Stomach (tissue), 9 donors: ENCODE results near the gene PRR23E. TPM values are rescaled to one million over a fixed set of nuclear protein-coding genes. Genes with fewer than 3 reads are reported as not detected.

ENCODE experiments used
- DNase-seq, 2 donors: peaks; one replicate each; pipeline versions ENCODE4 v3.0.0 to v3.0.0-alpha.2; 2013 to 2019
- H3K27ac ChIP-seq, 5 donors: fragments of 200-600 bp in 4 of 5; sonication (generic) in 4 of 5; one replicate each; pipeline ENCODE4 v1.5.1; 2013 to 2019; ENCODE audit warnings: mild to moderate bottlenecking in 1 of 5, moderate library complexity in 1 of 5
- H3K27me3 ChIP-seq, 3 donors: fragments of 200-600 bp; sonication (generic); one replicate each; pipeline ENCODE4 v1.5.1; 2017 to 2019; ENCODE audit warnings: mixed run types in 1 of 3
- H3K36me3 ChIP-seq, 4 donors: fragments of 200-600 bp; sonication (generic); 1 replicate in 3 of 4; 2 replicates in 1 of 4; pipeline ENCODE4 v1.5.1; 2016 to 2019
- H3K4me1 ChIP-seq, 4 donors: fragments of 200-600 bp; sonication (generic); one replicate each; pipeline ENCODE4 v1.5.1; 2016 to 2019
- H3K4me3 ChIP-seq, 4 donors: fragments of 200-600 bp; sonication (generic) in 3 of 4; one replicate each; pipeline ENCODE4 v1.5.1; 2016 to 2019; ENCODE audit warnings: mild to moderate bottlenecking in 1 of 4
- H3K9me3 ChIP-seq, 4 donors: fragments of 200-600 bp; sonication (generic); one replicate each; pipeline ENCODE4 v1.5.1; 2016 to 2019
- CTCF ChIP-seq, 7 experiments: fragments of 450-650 bp in 4 of 7; fragments of 200-600 bp in 3 of 7; sonication (generic) in 3 of 7; IDR thresholded peaks; one replicate each; pipeline ENCODE4 v1.5.1; 2016 to 2019; ENCODE audit warnings: antibody characterized with exemption in 7 of 7, control low read depth in 2 of 7, mild to moderate bottlenecking in 1 of 7
- EP300 ChIP-seq: sonication (generic); formaldehyde crosslinking; IDR thresholded peaks from one replicate; pipeline ENCODE4 v1.6.1; 2017; ENCODE audit warnings: antibody characterized with exemption
- POLR2A ChIP-seq, 4 donors: fragments of 450-650 bp; IDR thresholded peaks; one replicate each; pipeline ENCODE4 v1.6.1; 2016; ENCODE audit warnings: antibody characterized with exemption in 4 of 4, control low read depth in 2 of 4, mild to moderate bottlenecking in 1 of 4, moderate library complexity in 1 of 4
- POLR2AphosphoS5 ChIP-seq, 3 donors: sonication (generic); formaldehyde crosslinking; IDR thresholded peaks; one replicate each; pipeline ENCODE4 v1.6.1; 2016; ENCODE audit warnings: antibody characterized with exemption in 3 of 3
- WGBS, 5 donors: extraction: QIAGEN DNeasy Blood & Tissue Kit in 3 of 5; methylation state at CpG; one replicate each; pipeline versions ENCODE4 v1.1.5 to v1.1.7; 2013 to 2018; 5-methylcytosine and 5-hydroxymethylcytosine counted together
- intact Hi-C: fragments of 100-400 bp; cut with DNase I; formaldehyde crosslinking; loops from one replicate; pipeline ENCODE4 v1.15.1; 2023; ENCODE audit warnings: low total_unique reads
- polyA plus RNA-seq, 3 donors: library from polyadenylated mRNA; stranded (reverse); fragments of 200-250 nt; gene quantifications; one replicate each; pipeline ENCODE4 v1.2.3, GENCODE V29; 2013
- total RNA-seq, 5 donors: library from RNA; depleted of rRNA; stranded (reverse); fragments of >200 nt; gene quantifications; one replicate each; pipeline versions ENCODE4 v1.1.0 to v1.2.3, GENCODE V29; 2014 to 2016
- donor health status: healthy with polysubstance abuse.
- donor health status: Bipolar disorder and iron deficiency.
- donor health status: healthy.

PRR23E gene
- total and polyA plus RNA-seq, 8 donors = not detected

DNA sequence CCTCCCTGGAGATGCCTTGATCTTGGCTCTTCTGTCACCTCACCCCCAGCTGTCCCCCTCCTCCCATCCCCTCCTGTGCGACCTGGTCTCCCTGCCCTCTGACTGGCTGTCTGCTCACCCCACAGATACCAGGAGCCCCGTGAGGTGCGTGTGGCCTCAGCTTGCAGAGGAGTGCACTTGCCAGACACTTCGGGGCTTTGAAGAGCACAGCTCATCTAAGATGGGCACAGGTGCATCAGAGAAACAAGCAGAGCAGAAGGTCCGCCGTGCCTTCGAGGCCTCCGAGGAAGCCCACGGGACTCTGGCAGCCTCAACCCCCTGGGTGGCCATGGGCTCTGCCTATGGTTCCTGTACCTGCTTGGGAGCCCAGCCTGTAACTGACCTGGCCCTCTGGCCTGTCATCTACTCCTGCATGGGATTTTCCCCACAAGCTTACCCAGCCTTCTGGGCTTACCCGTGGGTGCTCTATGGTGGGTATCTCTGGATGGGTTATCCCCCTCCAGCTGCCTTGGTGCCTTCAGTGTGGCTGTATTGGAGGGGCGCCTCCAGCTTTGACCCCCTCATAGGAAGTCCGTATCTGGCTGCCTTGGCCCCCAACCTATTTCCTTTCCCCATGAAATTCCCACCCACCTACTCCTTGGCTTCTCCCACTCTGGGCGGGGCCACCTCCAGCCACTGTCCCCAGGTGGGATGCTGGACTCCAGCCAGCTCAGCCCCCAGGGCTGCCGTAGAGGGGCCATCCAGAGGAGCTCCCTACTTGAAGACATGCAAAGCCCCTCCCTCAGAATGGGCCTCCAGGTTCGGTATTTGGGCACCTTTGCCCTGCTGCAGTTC lies 3.8 kb downstream of the PRR23E start:
- Histone ChIP-seq H3K4me1 (peaks cover 0 to 4% (median 0%) of the 10 kb centered on the region in 4 donors), H3K9me3 (peaks cover 0 to 5% (median 1%) of the 10 kb centered on the region in 4 donors), H3K27me3 (peaks cover 0 to 35% (median 4%) of the 10 kb centered on the region in 3 donors), H3K36me3 (no peaks in the 10 kb centered on the region), H3K4me3 (no peak overlapping the region), H3K27ac (no peak overlapping the region)
- intact Hi-C loops = no loop called here
- WGBS, 5 donors = 70 to 81% (median 75%) methylated on average over 7 to 15 of the region's 15 CpGs
- peak in 1 of 2 donors; percentile 22 for DNase-seq
- TF ChIP-seq POLR2AphosphoS5 (IDR thresholded peaks at IDR 0.05) (no peak), CTCF (IDR thresholded peaks at IDR 0.05) (no peak), EP300 (no peak), POLR2A (IDR thresholded peaks at IDR 0.05) (no peak)

- WGBS, 5 donors = 47 to 55% (median 51%) methylated on average over 14 of the region's 14 CpGs
- peaks cover 0 to 35% (median 6%) of the 10 kb centered on the region in 3 donors for H3K27me3 ChIP-seq
- H3K27ac ChIP-seq = no peak overlapping the region
- peak in 1 of 2 donors; percentile 18 for DNase-seq
- no peaks in the 10 kb centered on the region for H3K36me3 ChIP-seq
- peaks cover 0 to 8% (median 2%) of the 10 kb centered on the region in 4 donors for H3K9me3 ChIP-seq
- peaks cover 0 to 4% (median 0%) of the 10 kb centered on the region in 4 donors for H3K4me1 ChIP-seq
- TF ChIP-seq EP300 (no peak), POLR2AphosphoS5 (IDR thresholded peaks at IDR 0.05) (no peak), POLR2A (IDR thresholded peaks at IDR 0.05) (no peak), CTCF (IDR thresholded peaks at IDR 0.05) (no peak)
- no peak overlapping the region for H3K4me3 ChIP-seq
- intact Hi-C loops = no loop called here
Observed at GRCh38 chr3:127197300-127198189, 4.6 kb downstream of the PRR23E start.

- H3K4me3 ChIP-seq = no peak overlapping the region
- WGBS, 5 donors = 69 to 81% (median 71%) methylated on average over 6 of the region's 6 CpGs
- no peak for TF ChIP-seq POLR2A (IDR thresholded peaks at IDR 0.05)
- TF ChIP-seq POLR2AphosphoS5 (IDR thresholded peaks at IDR 0.05) = no peak
- no peak for TF ChIP-seq CTCF (IDR thresholded peaks at IDR 0.05)
- no peak for TF ChIP-seq EP300
- peaks cover 0 to 11% (median 2%) of the 10 kb centered on the region in 4 donors for H3K9me3 ChIP-seq
- DNase-seq = no peak
- no peak overlapping the region for H3K27ac ChIP-seq
- intact Hi-C loops = no loop called here
- H3K27me3 ChIP-seq = peaks cover 0 to 35% (median 6%) of the 10 kb centered on the region in 3 donors
- H3K36me3 ChIP-seq = no peaks in the 10 kb centered on the region
- no peaks in the 10 kb centered on the region for H3K4me1 ChIP-seq
Observed at GRCh38 chr3:127200086-127200691, 7.3 kb downstream of the PRR23E start.

- WGBS, 5 donors = 18 to 27% (median 20%) methylated on average over 1 of the region's 1 CpG
- H3K4me3 ChIP-seq = no peak overlapping the region
- peaks cover 0 to 11% (median 2%) of the 10 kb centered on the region in 4 donors for H3K9me3 ChIP-seq
- H3K36me3 ChIP-seq = no peaks in the 10 kb centered on the region
- no peak overlapping the region for H3K27ac ChIP-seq
- H3K27me3 ChIP-seq = peaks cover 0 to 31% (median 6%) of the 10 kb centered on the region in 3 donors
- TF ChIP-seq POLR2AphosphoS5 (IDR thresholded peaks at IDR 0.05) (no peak), POLR2A (IDR thresholded peaks at IDR 0.05) (no peak), CTCF (IDR thresholded peaks at IDR 0.05) (no peak), EP300 (no peak)
- no peaks in the 10 kb centered on the region for H3K4me1 ChIP-seq
- no peak for DNase-seq
- intact Hi-C loops = no loop called here
Observed at GRCh38 chr3:127203024-127203423, 10.1 kb downstream of the PRR23E start.
